Bone marrow (tissue), 2 donors: ENCODE measurements around the gene LTB4R2.
A peak's percentile ranks its signal among the peaks of the same experiment; 100 is the strongest.

ENCODE experiments used
- DNase-seq, 2 donors: peaks; one replicate each; lab custom pipeline; 2025; lab: John Stamatoyannopoulos, UW

Gene LTB4R2

GRCh38 chr14:24309538-24310264 lies at the start of gene LTB4R2:
TSS of gene LTB4R2 (plus strand) at chr14:24310140. CDS start at chr14:24310665, 525 bp downstream.
- no peak for DNase-seq

- DNase-seq, result no peak
These were observed 49.2 kb upstream of the LTB4R2 start for GRCh38 chr14:24260780-24261157.

- DNase-seq, result no peak
These were observed 48.5 kb upstream of the LTB4R2 start for GRCh38 chr14:24261256-24261968.

GRCh38 chr14:24261969-24262327 lies 48.0 kb upstream of the LTB4R2 start:
- no peak for DNase-seq

GRCh38 chr14:24262821-24263733 lies 46.9 kb upstream of the LTB4R2 start, which contains the start of gene TGM1:
TSS of gene TGM1 (minus strand) at chr14:24263177. CDS start at chr14:24262352, 825 bp downstream.
- no peak for DNase-seq

GRCh38 chr14:24263848-24264247 lies 46.1 kb upstream of the LTB4R2 start:
- no peak for DNase-seq

- DNase-seq, result no peak
These were observed 45.6 kb upstream of the LTB4R2 start for GRCh38 chr14:24264298-24264697.

- DNase-seq, result no peak
These were observed 43.3 kb upstream of the LTB4R2 start for GRCh38 chr14:24266344-24267244.

- no peak for DNase-seq
These were observed 42.4 kb upstream of the LTB4R2 start for GRCh38 chr14:24267516-24267915.

- no peak for DNase-seq
These were observed 41.7 kb upstream of the LTB4R2 start for GRCh38 chr14:24268225-24268624.

- no peak for DNase-seq
These were observed 40.6 kb upstream of the LTB4R2 start for GRCh38 chr14:24269368-24269767.

- no peak for DNase-seq
These were observed 39.9 kb upstream of the LTB4R2 start for GRCh38 chr14:24269910-24270536.

- DNase-seq, result no peak
These were observed 39.3 kb upstream of the LTB4R2 start for GRCh38 chr14:24270537-24271133.

GRCh38 chr14:24271134-24271833 lies 38.7 kb upstream of the LTB4R2 start, which contains the start of gene RABGGTA:
TSS of gene RABGGTA (minus strand) at chr14:24271597. CDS start at chr14:24271115, 482 bp downstream.
- peak; percentile 57 to 80 for DNase-seq

- DNase-seq, result no peak
These were observed 38.1 kb upstream of the LTB4R2 start for GRCh38 chr14:24271834-24272263.

- DNase-seq, result no peak
These were observed 37.5 kb upstream of the LTB4R2 start for GRCh38 chr14:24272467-24272866.

GRCh38 chr14:24273422-24273998 lies 36.4 kb upstream of the LTB4R2 start:
- no peak for DNase-seq

- DNase-seq, result peak in 1 of 2 donors; percentile 7
These were observed 35.8 kb upstream of the LTB4R2 start for GRCh38 chr14:24274101-24274543.

- no peak for DNase-seq
These were observed 32.9 kb upstream of the LTB4R2 start for GRCh38 chr14:24277071-24277470.
